Loucy (cell line): ENCODE data around the gene GPC1.

ENCODE experiments used
- H2AFZ ChIP-seq: fragments of 200-600 bp; sonication (generic); 2 replicates; pipeline ENCODE4 v1.6.0; 2016; ENCODE audit warnings: antibody characterized with exemption, mild to moderate bottlenecking, low read length, moderate library complexity
- H3F3A ChIP-seq: fragments of 200-600 bp; 2 replicates; pipeline ENCODE4 v1.6.0; 2016; ENCODE audit warnings: antibody characterized with exemption, low read depth, mild to moderate bottlenecking
- H3K27me3 ChIP-seq: fragments of 200-600 bp; sonication (generic); 2 replicates; pipeline ENCODE4 v1.6.1; 2014; ENCODE audit warnings: low read length, mild to moderate bottlenecking; ENCODE audit not compliant: insufficient read depth, poor library complexity, severe bottlenecking
- H3K36me3 ChIP-seq: fragments of 200-600 bp; sonication (generic); 2 replicates; pipeline ENCODE4 v1.6.1; 2016; ENCODE audit warnings: low read length; ENCODE audit not compliant: insufficient read depth
- H3K4me1 ChIP-seq: fragments of 200-600 bp; sonication (generic); 2 replicates; pipeline ENCODE4 v1.5.1; 2014; ENCODE audit warnings: low read length, mild to moderate bottlenecking; ENCODE audit not compliant: insufficient read depth, poor library complexity, severe bottlenecking
- H3K4me2 ChIP-seq: fragments of 200-600 bp; sonication (generic); 2 replicates; pipeline ENCODE4 v1.6.0; 2014; ENCODE audit warnings: antibody characterized with exemption, low read length, low read depth, mild to moderate bottlenecking; ENCODE audit not compliant: poor library complexity, severe bottlenecking
- H3K4me3 ChIP-seq: fragments of 200-600 bp; sonication (generic); 2 replicates; pipeline ENCODE4 v1.5.1; 2014; ENCODE audit warnings: low read length, mild to moderate bottlenecking, mixed read lengths; ENCODE audit not compliant: poor library complexity, severe bottlenecking
- H3K79me2 ChIP-seq: fragments of 200-600 bp; sonication (generic); 2 replicates; pipeline ENCODE4 v1.6.1; 2014; ENCODE audit warnings: low read length; ENCODE audit not compliant: insufficient read depth
- H3K9ac ChIP-seq: fragments of 200-600 bp; sonication (generic); 2 replicates; pipeline ENCODE4 v1.6.0; 2014; ENCODE audit warnings: mild to moderate bottlenecking, low read depth, low read length, moderate library complexity; ENCODE audit not compliant: poor library complexity, severe bottlenecking
- H3K9me2 ChIP-seq: fragments of 200-600 bp; sonication (generic); replicated peaks from 2 replicates; pipeline ENCODE4 v1.6.1; 2016; ENCODE audit warnings: low read depth, low read length, mixed read lengths
- H3K9me3 ChIP-seq: fragments of 200-600 bp; sonication (generic); 2 replicates; pipeline ENCODE4 v1.6.1; 2014; ENCODE audit warnings: mild to moderate bottlenecking, antibody characterized with exemption, low read length, low read depth; ENCODE audit not compliant: insufficient read depth
- H4K20me1 ChIP-seq: fragments of 200-600 bp; sonication (generic); 2 replicates; pipeline ENCODE4 v1.6.0; 2014; ENCODE audit warnings: antibody characterized with exemption, low read length, mild to moderate bottlenecking; ENCODE audit not compliant: insufficient read depth, poor library complexity, severe bottlenecking
- CTCF ChIP-seq: fragments of 200-600 bp; sonication (generic); conservative IDR thresholded peaks from 2 replicates; pipeline ENCODE4 v1.5.1; 2014; ENCODE audit warnings: mild to moderate bottlenecking, antibody characterized with exemption, low read length
- EZH2phosphoT487 ChIP-seq: fragments of 200-600 bp; IDR thresholded peaks from 2 replicates; pipeline ENCODE4 v1.6.1; 2018; ENCODE audit warnings: antibody characterized with exemption, mild to moderate bottlenecking, moderate library complexity, borderline replicate concordance

GPC1 gene

GRCh38 chr2:240430595-240430994, 4.9 kb upstream of the GPC1 start:
- H3K4me2 ChIP-seq: no peak overlapping the region
- H3K9ac ChIP-seq: no peak overlapping the region
- TF ChIP-seq EZH2phosphoT487 (no peak), CTCF (no peak)
- no peak overlapping the region for H2AFZ ChIP-seq
- no peaks in the 10 kb centered on the region for H4K20me1 ChIP-seq
- H3K9me2 ChIP-seq: no peaks in the 10 kb centered on the region
- no peaks in the 10 kb centered on the region for H3K36me3 ChIP-seq
- no peaks in the 10 kb centered on the region for H3F3A ChIP-seq
- no peaks in the 10 kb centered on the region; the same call in 1 of the 2 replicates for H3K9me3 ChIP-seq
- no peak overlapping the region for H3K4me3 ChIP-seq
- H3K27me3 ChIP-seq: no peaks in the 10 kb centered on the region
- peaks cover 14% of the 10 kb centered on the region for H3K4me1 ChIP-seq
- H3K79me2 ChIP-seq: no peaks in the 10 kb centered on the region

GRCh38 chr2:240431271-240431660, 4.2 kb upstream of the GPC1 start:
- H3K9me2 ChIP-seq: no peaks in the 10 kb centered on the region
- H2AFZ ChIP-seq: no peak overlapping the region
- H3K4me1 ChIP-seq: peaks cover 14% of the 10 kb centered on the region
- no peak overlapping the region for H3K9ac ChIP-seq
- no peak overlapping the region for H3K4me3 ChIP-seq
- no peaks in the 10 kb centered on the region for H3K9me3 ChIP-seq
- no peaks in the 10 kb centered on the region for H3K27me3 ChIP-seq
- H4K20me1 ChIP-seq: no peaks in the 10 kb centered on the region
- no peak overlapping the region for H3K4me2 ChIP-seq
- no peaks in the 10 kb centered on the region for H3K79me2 ChIP-seq
- no peaks in the 10 kb centered on the region for H3F3A ChIP-seq
- TF ChIP-seq CTCF: no peak
- no peak for TF ChIP-seq EZH2phosphoT487
- no peaks in the 10 kb centered on the region for H3K36me3 ChIP-seq

- H3K9me2 ChIP-seq: no peaks in the 10 kb centered on the region
- no peaks in the 10 kb centered on the region for H3K79me2 ChIP-seq
- no peaks in the 10 kb centered on the region for H3K27me3 ChIP-seq
- H3K4me3 ChIP-seq: no peak overlapping the region
- H3K9me3 ChIP-seq: no peaks in the 10 kb centered on the region
- no peaks in the 10 kb centered on the region for H4K20me1 ChIP-seq
- no peaks in the 10 kb centered on the region for H3K36me3 ChIP-seq
- H3K4me1 ChIP-seq: peaks cover 16% of the 10 kb centered on the region
- no peaks in the 10 kb centered on the region for H3F3A ChIP-seq
- H3K4me2 ChIP-seq: no peak overlapping the region
- TF ChIP-seq EZH2phosphoT487: no peak
- no peak for TF ChIP-seq CTCF
- H2AFZ ChIP-seq: no peak overlapping the region
- H3K9ac ChIP-seq: no peak overlapping the region
These were observed 3.6 kb upstream of the GPC1 start for GRCh38 chr2:240431661-240432424.
